Trophoblast cell (in vitro differentiated cells and primary cell): ENCODE results near the gene DHX57.

ENCODE experiments used
- DNase-seq, 2 donors: peaks; one replicate each; pipeline ENCODE4 v3.0.0-alpha.2; 2016
- H2AFZ ChIP-seq: 2 replicates; pipeline ENCODE4 v1.6.1; 2013; ENCODE audit warnings: low read length, moderate library complexity, mild to moderate bottlenecking; ENCODE audit not compliant: insufficient read depth, poor library complexity
- H2AK5ac ChIP-seq: 2 replicates; pipeline ENCODE4 v1.6.1; 2013; ENCODE audit warnings: mild to moderate bottlenecking, low read length
- H2BK120ac ChIP-seq: 2 replicates; pipeline ENCODE4 v1.6.1; 2013; ENCODE audit warnings: low read length, mild to moderate bottlenecking, moderate library complexity; ENCODE audit not compliant: insufficient read depth, poor library complexity
- H2BK12ac ChIP-seq: 2 replicates; pipeline ENCODE4 v1.6.1; 2013; ENCODE audit warnings: mild to moderate bottlenecking, low read length, moderate library complexity
- H2BK5ac ChIP-seq: 2 replicates; pipeline ENCODE4 v1.6.1; 2013; ENCODE audit warnings: low read length, low read depth, moderate library complexity, mild to moderate bottlenecking; ENCODE audit not compliant: poor library complexity
- H3K14ac ChIP-seq: 2 replicates; pipeline ENCODE4 v1.6.1; 2013; ENCODE audit warnings: mild to moderate bottlenecking, low read length
- H3K18ac ChIP-seq: 2 replicates; pipeline ENCODE4 v1.6.1; 2013; ENCODE audit warnings: mild to moderate bottlenecking, low read length
- H3K23ac ChIP-seq: 2 replicates; pipeline ENCODE4 v1.6.1; 2013; ENCODE audit warnings: low read length
- H3K27ac ChIP-seq: 2 replicates; pipeline ENCODE4 v1.5.1; 2013; ENCODE audit warnings: low read depth, mild to moderate bottlenecking, inconsistent platforms, low read length, moderate library complexity
- H3K27me3 ChIP-seq: 2 replicates; pipeline ENCODE4 v1.6.1; 2013; ENCODE audit warnings: inconsistent platforms, mild to moderate bottlenecking, low read length, moderate library complexity; ENCODE audit not compliant: insufficient read depth
- H3K36me3 ChIP-seq, 2 experiments: 1 replicate in 1 of 2; 2 replicates in 1 of 2; pipeline ENCODE4 v1.6.1; 2013; ENCODE audit warnings: low read length in 2 of 2, mild to moderate bottlenecking in 2 of 2, moderate library complexity in 1 of 2; ENCODE audit not compliant: insufficient read depth in 2 of 2, control insufficient read depth in 1 of 2
- H3K4ac ChIP-seq: 2 replicates; pipeline ENCODE4 v1.6.1; 2013; ENCODE audit warnings: low read depth, mild to moderate bottlenecking, low read length, moderate library complexity
- H3K4me1 ChIP-seq, 2 experiments: 1 replicate in 1 of 2; 2 replicates in 1 of 2; pipeline ENCODE4 v1.6.1; 2013; ENCODE audit warnings: low read length in 2 of 2, mild to moderate bottlenecking in 2 of 2, moderate library complexity in 1 of 2; ENCODE audit not compliant: insufficient read depth in 2 of 2, control insufficient read depth in 1 of 2
- H3K4me2 ChIP-seq: 2 replicates; pipeline ENCODE4 v1.6.1; 2013; ENCODE audit warnings: inconsistent platforms, mild to moderate bottlenecking, low read length, moderate library complexity
- H3K4me3 ChIP-seq: 2 replicates; pipeline ENCODE4 v1.5.1; 2013; ENCODE audit warnings: mild to moderate bottlenecking, low read depth, low read length, inconsistent platforms
- H3K79me1 ChIP-seq: one replicate; pipeline ENCODE4 v1.6.1; 2013; ENCODE audit warnings: low read length
- H3K79me2 ChIP-seq: 2 replicates; pipeline ENCODE4 v1.6.1; 2013; ENCODE audit warnings: low read length, mild to moderate bottlenecking; ENCODE audit not compliant: control insufficient read depth, insufficient read depth, poor library complexity
- H3K9ac ChIP-seq: 2 replicates; pipeline ENCODE4 v1.6.1; 2013; ENCODE audit warnings: mild to moderate bottlenecking, low read length
- H3K9me3 ChIP-seq: 2 replicates; pipeline ENCODE4 v1.6.1; 2013; ENCODE audit warnings: low read depth, mild to moderate bottlenecking, control low read depth, inconsistent platforms, low read length; ENCODE audit not compliant: insufficient read depth
- H4K12ac ChIP-seq: 2 replicates; pipeline ENCODE4 v1.6.1; 2013; ENCODE audit warnings: low read depth, mild to moderate bottlenecking, low read length, moderate library complexity
- H4K8ac ChIP-seq: 2 replicates; pipeline ENCODE4 v1.6.1; 2013; ENCODE audit warnings: low read depth, mild to moderate bottlenecking, low read length, moderate library complexity
- H4K91ac ChIP-seq: one replicate; pipeline ENCODE4 v1.6.1; 2013; ENCODE audit warnings: low read depth, mild to moderate bottlenecking, low read length, moderate library complexity
- WGBS: extraction: QIAGEN DNeasy Blood & Tissue Kit; methylation state at CpG from one replicate; pipeline ENCODE4 v1.1.7; 2013; ENCODE audit warnings: missing lambda C conversion rate; ENCODE audit not compliant: insufficient read length, insufficient coverage; ENCODE audit errors: extremely low coverage; 5-methylcytosine and 5-hydroxymethylcytosine counted together

The DHX57 gene

DNA sequence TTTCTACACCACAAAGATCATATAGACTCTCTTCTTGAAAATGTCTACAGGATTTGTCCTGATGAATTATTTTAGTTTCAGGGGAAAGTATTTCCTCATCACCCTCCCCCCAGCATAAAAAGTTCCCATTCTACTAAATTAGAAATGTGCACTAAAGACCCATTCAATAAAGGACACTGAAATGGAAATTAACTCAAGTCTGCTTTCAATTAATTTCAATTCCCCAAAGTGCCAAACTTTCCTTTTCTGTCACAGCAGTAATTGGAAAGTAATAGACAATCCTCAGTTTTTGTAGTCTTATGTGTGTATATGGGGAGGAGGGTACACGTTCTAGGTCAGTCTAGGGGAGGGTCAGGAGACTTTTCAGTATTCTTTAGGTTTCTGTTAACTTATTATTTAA lies 35.5 kb upstream of the DHX57 start:
- no peak overlapping the region for H3K9ac ChIP-seq
- no peak for DNase-seq
- H2AFZ ChIP-seq = no peak overlapping the region
- no peaks in the 10 kb centered on the region for H3K4me1 ChIP-seq
- WGBS = no CpG with 5 or more reads among the region's 1 CpG
- no peak overlapping the region for H3K27ac ChIP-seq
- H3K4me3 ChIP-seq = no peak overlapping the region
- no peaks in the 10 kb centered on the region for H3K79me1 ChIP-seq
- H4K91ac ChIP-seq = no peak overlapping the region
- no peaks in the 10 kb centered on the region for H3K27me3 ChIP-seq
- H3K4me2 ChIP-seq = no peak overlapping the region
- H2BK120ac ChIP-seq = no peak overlapping the region
- no peak overlapping the region for H4K8ac ChIP-seq
- no peak overlapping the region for H3K23ac ChIP-seq
- no peaks in the 10 kb centered on the region for H3K79me2 ChIP-seq
- H3K36me3 ChIP-seq = no peaks in the 10 kb centered on the region
- H2AK5ac ChIP-seq = no peak overlapping the region
- H3K9me3 ChIP-seq = peaks cover 2% of the 10 kb centered on the region
- H3K4ac ChIP-seq = no peak overlapping the region
- H4K12ac ChIP-seq = no peak overlapping the region
- no peak overlapping the region for H2BK12ac ChIP-seq
- no peak overlapping the region for H3K14ac ChIP-seq
- H2BK5ac ChIP-seq = no peak overlapping the region
- no peak overlapping the region for H3K18ac ChIP-seq

DNA sequence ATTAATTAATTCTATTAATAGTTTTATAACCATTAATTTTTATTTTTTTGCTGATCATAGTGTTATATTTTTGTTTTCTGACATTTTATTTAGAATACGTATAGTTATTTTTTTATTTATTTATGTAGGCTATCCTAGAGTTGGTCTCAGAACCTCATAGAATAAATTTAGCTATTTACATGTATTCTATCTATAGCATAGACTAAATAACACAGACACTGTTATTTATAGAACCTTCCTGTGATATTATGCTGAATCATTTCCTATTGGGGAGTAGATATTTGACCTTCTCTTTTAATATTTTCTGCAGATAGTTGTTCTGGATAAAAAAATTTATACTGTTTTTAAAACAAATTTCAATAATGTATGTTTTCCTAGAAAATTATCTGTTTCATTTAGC lies 34.1 kb upstream of the DHX57 start:
- Histone ChIP-seq H4K91ac (no peak overlapping the region), H3K79me1 (no peaks in the 10 kb centered on the region), H4K8ac (no peak overlapping the region), H3K27me3 (no peaks in the 10 kb centered on the region), H2BK12ac (no peak overlapping the region), H3K4ac (no peak overlapping the region), H3K23ac (no peak overlapping the region), H3K36me3 (no peaks in the 10 kb centered on the region), H3K9me3 (peaks cover 2% of the 10 kb centered on the region), H3K9ac (no peak overlapping the region), H2AFZ (no peak overlapping the region), H2BK5ac (no peak overlapping the region), H3K27ac (no peak overlapping the region), H3K4me2 (no peak overlapping the region), H2BK120ac (no peak overlapping the region), H2AK5ac (no peak overlapping the region), H3K4me1 (no peaks in the 10 kb centered on the region), H4K12ac (no peak overlapping the region), H3K18ac (no peak overlapping the region), H3K79me2 (no peaks in the 10 kb centered on the region), H3K4me3 (no peak overlapping the region), H3K14ac (no peak overlapping the region)
- WGBS = no CpG with 5 or more reads among the region's 1 CpG
- DNase-seq = no peak

DNA sequence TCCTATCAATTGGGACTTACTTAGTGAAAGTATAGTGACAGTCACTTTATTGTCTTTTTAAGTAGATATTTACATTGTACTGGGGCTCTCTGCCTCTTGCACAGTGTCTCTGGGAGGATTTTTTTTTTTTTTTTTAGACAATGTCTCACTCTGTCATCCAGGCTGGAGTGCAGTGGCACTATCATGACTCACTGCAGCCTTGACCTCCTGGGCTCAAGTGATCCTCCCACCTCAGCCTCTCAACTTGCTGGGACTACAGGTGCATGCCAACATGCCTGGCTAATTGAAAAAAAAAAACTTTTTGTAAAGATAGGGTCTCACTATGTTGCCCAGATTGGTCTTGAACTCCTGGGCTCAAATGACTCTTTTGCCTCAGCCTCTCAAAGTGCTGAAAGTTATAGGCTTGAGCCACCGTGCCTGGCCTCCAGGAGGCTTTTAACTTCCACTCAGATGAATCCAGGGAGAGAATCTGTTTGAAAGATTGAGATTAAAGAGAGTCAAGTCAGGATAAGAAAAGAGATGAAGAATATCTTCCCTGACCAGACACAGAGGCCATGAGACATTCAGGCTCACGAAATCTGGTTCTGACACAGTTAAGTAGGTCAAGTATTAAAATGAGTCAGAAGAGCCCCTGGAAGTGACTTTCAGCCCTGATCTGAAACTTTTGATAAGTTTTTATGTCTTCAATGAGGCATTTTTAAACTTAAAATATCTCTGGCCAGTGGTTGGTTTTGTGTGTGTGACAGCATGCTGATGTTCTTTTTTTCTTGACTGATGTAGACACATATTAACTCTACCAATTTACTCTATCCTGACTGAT lies 32.2 kb upstream of the DHX57 start:
- H3K36me3 ChIP-seq = no peaks in the 10 kb centered on the region
- no peak overlapping the region for H3K23ac ChIP-seq
- no peak overlapping the region for H2AK5ac ChIP-seq
- no peak overlapping the region for H2BK12ac ChIP-seq
- no peak overlapping the region for H3K14ac ChIP-seq
- H4K8ac ChIP-seq = no peak overlapping the region
- H3K9me3 ChIP-seq = peaks cover 2% of the 10 kb centered on the region
- DNase-seq = peak; percentile 4 to 40
- H3K79me2 ChIP-seq = no peaks in the 10 kb centered on the region
- H3K4me3 ChIP-seq = no peak overlapping the region
- no peak overlapping the region for H3K27ac ChIP-seq
- H4K91ac ChIP-seq = no peak overlapping the region
- no peak overlapping the region for H3K4ac ChIP-seq
- no peaks in the 10 kb centered on the region for H3K27me3 ChIP-seq
- no peak overlapping the region for H3K18ac ChIP-seq
- no peak overlapping the region for H2BK5ac ChIP-seq
- no peak overlapping the region for H2BK120ac ChIP-seq
- no peaks in the 10 kb centered on the region for H3K79me1 ChIP-seq
- H3K9ac ChIP-seq = no peak overlapping the region
- WGBS = no CpG with 5 or more reads among the region's 2 CpGs
- H4K12ac ChIP-seq = no peak overlapping the region
- no peak overlapping the region for H2AFZ ChIP-seq
- H3K4me1 ChIP-seq = no peaks in the 10 kb centered on the region
- H3K4me2 ChIP-seq = no peak overlapping the region

DNA sequence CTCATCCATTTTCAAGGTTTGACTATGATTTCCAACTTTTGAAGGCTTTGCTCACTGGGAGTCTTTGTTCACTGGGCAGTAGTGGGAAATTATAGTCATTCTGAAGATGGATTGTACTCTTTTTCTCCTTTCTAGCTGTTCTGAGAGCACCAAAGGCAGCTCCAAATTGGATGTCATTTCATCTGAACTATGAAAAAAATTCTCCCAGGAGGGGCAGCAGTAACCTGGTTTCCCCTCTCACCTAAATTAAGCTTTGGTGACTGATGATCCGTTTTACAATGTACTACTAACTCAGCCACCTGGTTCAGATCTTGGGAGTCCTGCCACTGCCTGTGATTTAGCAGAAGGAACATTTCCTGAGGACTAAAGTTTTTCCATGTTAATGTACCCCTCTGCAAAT lies 31.5 kb upstream of the DHX57 start:
- no peaks in the 10 kb centered on the region for H3K79me1 ChIP-seq
- H4K8ac ChIP-seq = no peak overlapping the region
- no peak overlapping the region for H2BK5ac ChIP-seq
- H2AFZ ChIP-seq = no peak overlapping the region
- H3K9ac ChIP-seq = no peak overlapping the region
- DNase-seq = peak; percentile 24 to 68
- H2BK120ac ChIP-seq = no peak overlapping the region
- WGBS = no CpG with 5 or more reads among the region's 1 CpG
- no peaks in the 10 kb centered on the region for H3K27me3 ChIP-seq
- H3K18ac ChIP-seq = no peak overlapping the region
- peaks cover 2% of the 10 kb centered on the region for H3K9me3 ChIP-seq
- no peak overlapping the region for H3K4me3 ChIP-seq
- no peaks in the 10 kb centered on the region for H3K4me1 ChIP-seq
- no peak overlapping the region for H3K4ac ChIP-seq
- H3K4me2 ChIP-seq = no peak overlapping the region
- no peaks in the 10 kb centered on the region for H3K79me2 ChIP-seq
- H2BK12ac ChIP-seq = no peak overlapping the region
- no peak overlapping the region for H4K91ac ChIP-seq
- no peak overlapping the region for H4K12ac ChIP-seq
- H3K23ac ChIP-seq = no peak overlapping the region
- H3K36me3 ChIP-seq = no peaks in the 10 kb centered on the region
- no peak overlapping the region for H2AK5ac ChIP-seq
- no peak overlapping the region for H3K14ac ChIP-seq
- no peak overlapping the region for H3K27ac ChIP-seq
